ENCODE results near the gene KRTAP10-3.

DNA sequence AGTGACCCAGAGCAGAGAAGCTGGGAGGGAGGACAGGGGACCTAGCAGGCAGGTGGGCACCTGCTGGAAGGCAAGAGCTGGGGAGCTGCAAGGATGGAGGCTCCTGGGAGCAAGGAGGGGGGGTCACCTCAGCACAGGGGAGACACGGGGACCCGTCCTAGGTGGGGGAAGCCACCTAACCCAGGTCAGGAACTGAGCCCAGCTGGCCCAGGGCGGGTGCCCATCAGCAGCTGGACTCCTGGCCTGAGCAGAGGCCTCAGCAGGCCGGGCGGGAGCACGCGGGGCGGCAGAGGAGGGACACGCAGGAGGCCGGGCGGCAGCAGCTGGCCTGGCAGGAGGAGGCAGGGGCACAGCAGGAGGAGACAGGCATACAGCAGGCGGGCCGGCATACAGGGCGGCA is 19.5 kb downstream of the KRTAP10-3 start:
- no peak for TF ChIP-seq CTCF (IDR thresholded peaks at IDR 0.05 in 4 of 5, conservative IDR thresholded peaks at IDR 0.05 in 1 of 5)
- TF ChIP-seq POLR2A (IDR thresholded peaks at IDR 0.05), result no peak

Measured in gastrocnemius medialis (tissue), 4 donors.